OCI-LY3 (cell line): ENCODE data around the gene MYO16.

Experiments used
- CTCF ChIP-seq: fragments of 200-600, 300-600 bp; sonication (generic); IDR thresholded peaks from 2 replicates; pipeline ENCODE4 v1.5.1; 2014; ENCODE audit warnings: antibody characterized with exemption, low read length, low read depth
- EZH2phosphoT487 ChIP-seq: fragments of 200-600 bp; shearing (Covaris generic); IDR thresholded peaks from 2 replicates; pipeline ENCODE4 v1.6.1; 2018; ENCODE audit warnings: antibody characterized with exemption, mixed run types, low read depth

GRCh38 chr13:109087916-109088623, 458.7 kb downstream of the MYO16 start:
- no peak for TF ChIP-seq CTCF
- no peak for TF ChIP-seq EZH2phosphoT487
